HG03565 (cell line): ENCODE results near the gene BRD4.
"Not testable (repeated sequence)": the region's sequence is repeated elsewhere in the genome, so short reads cannot be mapped to it uniquely, and the experiment has no call there.

ENCODE experiments used
- ATAC-seq: cut with Tn5 transposase; IDR thresholded peaks from one replicate; pipeline ENCODE4 v1.9.1; 2021; ENCODE audit warnings: mild to moderate bottlenecking, moderate library complexity; ENCODE audit not compliant: unreplicated experiment

The BRD4 gene

DNA sequence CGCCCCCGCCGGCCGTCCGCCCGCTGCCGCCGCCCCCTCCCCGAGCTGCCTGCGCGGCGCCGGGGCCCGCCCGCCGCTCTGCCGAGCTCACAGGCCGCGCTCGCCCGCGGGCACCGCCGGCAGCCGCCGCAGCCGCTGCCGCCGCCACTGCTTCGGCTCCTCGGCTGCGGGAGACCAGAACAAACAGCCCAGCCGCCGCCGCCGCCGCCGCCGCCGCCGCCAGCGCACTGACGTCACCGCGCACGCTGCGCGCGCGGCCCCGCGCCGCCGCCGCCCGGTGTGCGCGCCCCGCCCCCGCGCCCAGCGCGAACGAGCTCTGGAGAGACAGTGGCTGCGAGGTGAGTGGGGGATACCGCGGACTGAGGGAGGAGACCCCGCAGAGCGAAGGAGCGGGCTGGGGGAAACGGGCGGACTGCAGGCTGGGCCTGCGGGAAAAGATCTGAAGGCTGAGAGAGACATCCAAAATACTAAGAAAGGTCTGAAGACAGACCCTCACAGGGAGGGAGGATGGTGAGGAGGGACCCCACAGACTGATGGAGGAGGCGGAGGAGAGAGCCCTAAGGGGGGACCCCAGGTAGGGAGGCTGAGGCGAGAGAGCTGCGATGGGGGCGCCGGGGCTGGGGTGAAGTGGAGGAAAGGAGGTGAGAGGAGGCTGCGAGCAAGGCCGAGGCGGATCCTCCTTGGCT lies at the start of gene BRD4:
Gene BRD4, minus strand, starts transcription at position 229 of the 686 bp plus-strand sequence. CDS start 59,440 bp downstream, outside the sequence.
- no peak for ATAC-seq

DNA sequence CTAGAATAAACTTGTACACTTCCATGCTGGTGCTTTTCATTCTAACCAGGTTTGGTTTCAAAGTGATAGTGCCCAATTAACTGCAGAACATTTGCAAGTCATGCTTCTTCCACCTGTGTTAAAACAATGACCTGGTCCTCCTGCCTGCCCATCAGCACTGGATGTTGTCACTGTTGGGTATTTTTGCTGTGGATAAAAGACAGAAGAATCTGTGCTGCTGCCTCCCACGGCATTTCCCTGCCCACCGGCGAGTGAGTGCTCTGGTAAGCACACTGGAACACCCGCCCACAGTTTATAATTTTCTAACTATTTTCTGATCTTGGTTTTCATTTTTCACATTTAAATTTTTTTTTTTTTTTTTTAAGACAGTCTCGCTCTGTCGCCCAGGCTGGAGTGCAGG lies 49.5 kb upstream of the BRD4 start:
- ATAC-seq: no peak

DNA sequence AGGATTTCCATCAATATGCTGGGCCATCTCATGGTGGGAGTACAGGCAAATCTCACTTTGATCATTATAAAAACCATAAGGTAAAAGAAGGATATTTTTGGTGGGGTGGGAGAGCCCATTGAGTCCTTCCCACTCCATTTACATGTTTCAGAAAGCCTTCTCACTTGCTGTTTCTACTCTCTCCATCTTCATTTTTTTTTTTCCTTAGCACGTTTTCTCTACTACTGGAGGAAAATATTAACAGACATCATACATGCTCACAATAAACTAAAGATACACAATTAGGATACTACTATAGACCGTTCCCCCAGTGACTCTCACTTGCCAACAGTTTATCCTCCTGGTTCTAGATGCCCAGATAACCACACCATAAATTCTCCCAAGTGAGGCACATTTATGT lies 49.1 kb upstream of the BRD4 start:
- no peak for ATAC-seq

DNA sequence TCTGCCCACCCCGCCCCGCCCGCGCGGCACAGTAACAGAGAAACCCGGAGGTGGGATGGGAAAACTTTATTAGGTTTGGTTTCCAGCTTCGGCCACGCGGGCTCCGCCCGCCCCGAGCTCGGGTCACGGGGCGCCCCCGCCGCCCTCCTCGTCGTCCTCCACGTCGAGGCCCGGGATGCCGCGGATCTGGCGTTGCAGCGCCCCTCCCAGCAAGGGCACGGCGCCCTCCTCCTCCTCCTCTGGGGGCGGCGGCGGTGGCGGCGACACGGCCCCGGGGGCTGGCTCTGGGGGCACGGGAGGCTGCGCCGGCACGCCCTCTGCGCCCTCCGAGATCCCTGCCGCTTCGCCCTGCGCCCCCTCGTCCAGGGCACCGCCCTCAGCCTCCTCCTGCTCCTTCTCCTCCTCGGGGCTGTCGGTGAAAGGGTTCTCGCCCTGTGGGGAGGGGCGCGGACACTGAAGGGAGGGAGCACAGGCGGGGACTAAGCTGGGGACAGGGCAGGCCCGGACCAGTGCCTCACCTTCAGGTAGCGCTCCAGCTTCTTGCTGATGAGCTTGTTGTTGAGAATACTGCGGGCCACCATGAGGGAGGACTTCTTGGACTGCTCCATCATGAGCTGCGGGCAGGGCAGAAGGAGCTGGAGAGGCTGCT lies 47.8 kb upstream of the BRD4 start:
- ATAC-seq: peak; percentile 13

DNA sequence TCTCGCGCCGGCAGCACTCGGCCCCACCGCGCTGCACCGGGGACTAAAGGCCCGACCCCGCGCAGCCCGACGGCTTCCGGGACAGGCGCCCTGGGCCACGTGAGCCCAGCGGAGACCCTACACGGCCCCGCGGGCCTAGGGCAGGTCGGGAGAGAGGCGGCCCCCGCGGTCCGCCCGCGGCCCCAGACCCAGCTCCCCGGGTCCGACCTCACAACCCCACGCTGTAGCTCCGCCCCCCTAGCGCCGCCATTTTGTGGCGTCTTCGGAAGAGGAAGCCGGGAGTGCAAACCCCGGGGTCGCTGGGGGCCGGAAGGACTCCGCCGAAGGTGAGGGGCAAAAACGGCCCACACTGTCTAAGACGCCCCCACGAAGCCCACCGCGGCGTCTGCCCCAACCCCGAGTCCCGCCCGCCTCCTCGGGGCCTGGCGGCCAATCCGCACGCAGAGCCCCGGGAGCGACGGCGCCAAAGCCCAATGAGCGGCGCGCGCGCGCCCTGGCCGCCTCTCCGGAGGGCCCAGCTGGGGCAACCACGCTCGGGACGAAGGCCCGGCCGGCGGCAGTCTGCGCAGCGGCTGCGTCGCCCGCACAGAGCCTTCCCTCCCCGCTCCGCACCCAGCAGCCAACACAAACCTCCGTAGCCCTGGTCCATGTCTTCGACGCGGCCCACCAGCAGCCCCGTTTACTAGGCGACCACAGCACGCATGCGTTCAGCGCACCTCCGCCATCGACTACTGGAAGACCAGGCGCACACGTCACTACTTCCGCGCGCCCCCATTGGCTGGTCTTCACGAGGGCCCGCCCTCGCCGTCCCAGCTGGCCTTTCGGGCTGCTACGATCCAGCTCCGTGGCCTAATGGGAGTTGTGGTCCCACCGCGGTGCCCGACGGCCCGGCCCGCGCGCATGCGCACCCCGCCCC lies 47.0 kb upstream of the BRD4 start, which contains the start of gene AKAP8:
Gene AKAP8, minus strand, starts transcription at position 705 of the 916 bp plus-strand sequence. Its CDS starts 56 bp downstream, at position 649.
- ATAC-seq: peak; percentile 75

DNA sequence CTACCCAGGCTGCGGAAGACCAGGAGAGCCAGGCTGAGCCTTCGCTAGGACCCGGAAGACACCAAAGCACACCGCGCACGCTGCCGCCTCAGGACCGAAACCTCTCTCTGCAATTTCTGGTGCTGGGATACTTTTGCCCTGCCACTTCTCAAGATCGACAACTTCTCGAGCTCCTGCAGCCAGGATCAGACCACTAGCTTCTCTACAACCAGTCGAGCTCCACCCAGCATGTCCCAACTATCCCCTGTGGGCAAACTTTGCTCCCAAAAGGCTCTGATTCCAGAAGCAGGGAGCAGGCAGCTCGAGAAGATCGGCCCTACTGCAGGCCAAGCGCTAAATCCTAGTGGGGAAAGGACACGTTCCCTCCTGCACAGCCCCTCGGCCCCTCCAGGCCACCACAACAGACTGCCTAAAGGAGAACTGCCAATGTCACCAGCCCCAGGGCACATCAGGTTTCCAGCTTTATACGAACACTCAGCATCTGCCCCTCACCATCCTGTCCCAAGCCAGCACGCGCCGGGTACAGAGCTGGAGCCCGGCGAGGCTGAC lies 46.3 kb upstream of the BRD4 start:
- ATAC-seq: no peak

DNA sequence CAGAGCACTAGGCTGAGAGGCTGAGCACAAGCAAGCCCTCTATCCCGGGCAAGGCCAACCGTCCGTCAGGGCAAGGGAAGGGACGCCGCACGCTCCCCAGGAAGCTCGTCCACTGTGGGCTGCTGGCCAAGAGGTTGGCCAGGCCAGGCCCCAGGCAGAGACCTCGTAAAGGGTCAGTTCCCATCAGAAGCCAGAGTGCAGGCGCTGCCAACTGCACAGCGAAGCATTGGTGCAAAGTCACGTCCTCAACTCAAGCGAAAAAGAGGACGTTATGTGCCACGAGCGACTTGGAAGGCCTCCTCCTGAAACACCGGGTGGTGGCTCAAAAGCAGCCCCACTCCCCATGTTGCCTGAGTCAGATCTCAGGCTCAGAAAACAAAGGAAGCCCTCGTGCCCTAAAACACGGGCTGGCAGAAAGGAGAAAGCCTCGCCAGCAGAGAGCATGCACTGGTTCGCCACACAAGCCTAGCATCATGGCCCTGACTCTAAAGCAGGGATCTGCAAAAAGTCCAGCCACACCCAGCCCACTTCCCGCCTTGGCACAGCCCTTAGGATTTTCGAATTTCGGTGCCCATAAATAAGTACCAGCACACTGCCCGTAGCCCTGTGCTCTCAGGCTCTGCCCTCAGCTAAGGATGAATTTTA lies 42.6 kb upstream of the BRD4 start:
- no peak for ATAC-seq

DNA sequence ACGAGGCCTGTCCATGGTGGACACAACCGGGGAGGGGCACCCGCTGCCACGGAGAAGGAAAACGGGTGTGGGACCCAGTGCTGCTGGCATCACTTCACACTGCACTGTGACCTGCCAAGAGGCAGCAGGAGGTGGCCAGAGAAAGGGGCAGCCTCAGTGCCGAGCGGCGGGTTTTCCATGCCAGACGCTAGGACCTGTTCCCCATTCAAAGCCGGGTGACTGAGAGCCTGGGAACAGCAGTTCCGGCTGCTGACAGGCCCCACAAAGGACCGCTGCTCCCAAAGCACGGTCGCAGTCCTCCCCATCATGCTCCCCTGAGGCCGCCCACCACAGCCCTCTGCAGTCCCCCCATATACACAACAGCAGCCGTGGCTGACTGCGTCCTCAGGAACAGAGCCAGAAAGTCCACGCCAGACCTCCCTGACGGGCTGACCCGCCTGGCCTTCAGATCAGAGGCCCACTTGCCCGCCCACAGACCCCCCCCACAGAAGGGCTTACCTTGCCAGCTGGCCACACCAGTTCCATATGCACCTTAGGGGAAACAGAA lies 41.8 kb upstream of the BRD4 start:
- ATAC-seq: no peak

DNA sequence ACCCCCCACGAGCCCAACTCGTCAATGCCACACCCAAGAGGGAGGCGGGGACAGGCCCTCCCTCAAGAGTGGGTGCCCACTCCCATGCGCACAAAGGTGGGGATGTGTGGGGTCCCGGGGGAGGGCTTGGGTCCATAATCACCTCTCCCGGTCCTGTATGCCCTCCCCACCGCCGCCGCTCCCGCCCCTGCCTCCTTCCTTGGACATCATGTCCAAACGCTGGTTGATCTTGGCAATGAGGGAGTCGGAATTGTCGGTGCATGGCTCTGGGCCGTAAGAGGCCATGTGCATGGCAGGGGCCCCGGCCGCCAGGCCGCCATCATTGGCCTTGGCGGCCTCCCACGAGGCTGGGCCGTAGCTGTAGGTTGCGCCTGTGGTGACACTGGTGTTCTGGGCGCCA lies 41.3 kb upstream of the BRD4 start:
- no peak for ATAC-seq

DNA sequence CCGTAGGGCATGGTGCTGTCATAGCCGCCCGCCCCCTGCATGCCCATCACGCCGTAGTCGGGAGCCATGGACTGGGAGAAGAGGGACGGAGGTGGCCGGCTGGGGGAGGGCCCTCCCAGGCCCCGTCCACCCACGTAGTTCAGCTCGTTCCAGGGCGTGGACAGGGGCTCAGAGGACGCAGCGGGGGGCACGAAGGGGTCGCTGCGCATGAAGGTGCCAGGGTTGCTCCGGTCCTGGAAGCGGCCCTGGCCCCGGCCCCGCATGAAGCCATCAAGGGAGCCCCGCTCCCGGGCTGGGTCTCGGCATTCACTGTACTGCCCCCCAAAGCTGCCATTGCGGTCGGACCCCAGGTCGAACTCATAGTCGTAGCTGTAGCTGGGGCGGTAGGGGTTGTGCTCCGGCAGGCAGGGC lies 40.6 kb upstream of the BRD4 start:
- ATAC-seq: no peak

DNA sequence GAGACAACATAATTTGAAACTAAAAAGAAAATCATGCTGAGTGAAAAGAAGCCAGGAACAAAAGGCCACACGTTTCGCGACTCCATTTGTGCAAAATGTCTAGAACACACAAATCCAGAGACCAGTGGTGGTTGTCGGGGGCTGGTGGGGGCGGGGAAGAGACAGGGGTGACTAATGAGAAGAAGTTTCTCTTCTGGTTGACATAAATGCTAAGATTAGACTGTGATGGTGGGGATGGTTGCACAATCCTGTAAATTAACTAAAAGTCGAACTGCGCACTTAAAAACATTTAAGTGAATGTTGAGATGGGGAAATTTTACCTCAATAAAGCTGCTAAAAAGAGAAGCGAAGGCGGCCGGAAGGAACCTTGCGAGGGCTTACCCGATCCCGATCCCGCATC lies 40.1 kb upstream of the BRD4 start:
- no peak for ATAC-seq

DNA sequence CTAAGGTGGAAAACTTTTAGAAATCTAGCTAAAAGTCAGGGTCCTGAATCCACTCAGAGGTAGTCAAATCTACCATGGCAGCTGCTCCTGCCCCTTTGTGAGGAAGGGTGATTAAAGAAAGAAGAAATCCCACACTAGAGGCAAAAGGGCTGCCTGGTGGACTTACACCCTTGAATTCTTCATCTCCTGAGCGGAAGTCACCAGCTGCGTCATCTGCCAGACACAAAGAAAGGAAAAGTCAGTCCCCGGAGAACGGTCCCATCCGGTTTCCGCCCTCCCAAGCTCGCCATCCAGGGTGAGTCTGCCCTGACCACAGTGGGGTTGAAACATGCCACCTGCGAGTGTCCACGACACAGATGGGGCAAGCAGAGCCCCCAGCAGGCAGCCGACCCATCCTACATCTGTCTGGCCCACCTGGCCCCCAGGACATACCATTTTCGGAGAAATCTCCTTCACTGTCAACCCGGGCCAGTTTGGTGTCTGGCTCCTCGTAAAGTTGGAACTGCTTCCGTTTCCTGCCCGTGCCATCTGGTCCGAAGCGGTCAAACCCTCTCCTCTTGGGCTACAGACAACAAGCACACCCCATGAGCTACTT lies 39.5 kb upstream of the BRD4 start:
- ATAC-seq: no peak

DNA sequence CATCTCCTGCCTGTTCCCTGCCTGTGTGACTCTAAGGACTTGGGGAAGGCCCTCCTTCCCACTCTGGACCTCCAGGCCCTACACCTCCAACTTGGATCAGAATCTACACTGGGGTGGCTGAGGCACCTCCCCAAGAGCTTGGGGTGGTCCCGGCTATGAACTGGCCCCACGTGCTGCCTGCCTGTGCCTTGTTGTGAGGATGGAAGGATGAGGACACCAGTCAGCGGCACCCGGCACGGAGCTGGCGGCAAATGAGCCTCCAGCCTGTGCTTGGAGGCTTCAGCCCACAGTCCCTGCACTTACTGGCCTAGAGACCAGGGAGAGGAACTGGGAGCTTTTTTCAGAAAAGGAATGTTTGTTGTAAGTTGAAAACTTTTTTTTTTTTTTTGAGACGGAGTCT lies 38.8 kb upstream of the BRD4 start:
- no peak for ATAC-seq

DNA sequence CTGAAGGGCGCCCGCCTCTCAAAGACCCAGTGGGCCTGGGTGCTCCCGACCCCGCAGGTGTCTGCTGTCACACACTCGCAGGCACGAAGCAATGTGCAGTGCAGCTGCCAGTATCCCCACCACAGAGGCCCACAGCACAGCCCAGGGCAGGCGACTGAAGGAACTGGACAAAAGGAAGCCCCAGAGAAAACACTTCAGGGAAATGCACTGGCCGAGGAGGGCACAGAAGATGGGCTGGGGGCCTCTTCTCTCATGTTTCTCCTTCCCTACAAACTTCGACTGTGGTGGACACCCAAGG lies 37.2 kb upstream of the BRD4 start:
- no peak for ATAC-seq

DNA sequence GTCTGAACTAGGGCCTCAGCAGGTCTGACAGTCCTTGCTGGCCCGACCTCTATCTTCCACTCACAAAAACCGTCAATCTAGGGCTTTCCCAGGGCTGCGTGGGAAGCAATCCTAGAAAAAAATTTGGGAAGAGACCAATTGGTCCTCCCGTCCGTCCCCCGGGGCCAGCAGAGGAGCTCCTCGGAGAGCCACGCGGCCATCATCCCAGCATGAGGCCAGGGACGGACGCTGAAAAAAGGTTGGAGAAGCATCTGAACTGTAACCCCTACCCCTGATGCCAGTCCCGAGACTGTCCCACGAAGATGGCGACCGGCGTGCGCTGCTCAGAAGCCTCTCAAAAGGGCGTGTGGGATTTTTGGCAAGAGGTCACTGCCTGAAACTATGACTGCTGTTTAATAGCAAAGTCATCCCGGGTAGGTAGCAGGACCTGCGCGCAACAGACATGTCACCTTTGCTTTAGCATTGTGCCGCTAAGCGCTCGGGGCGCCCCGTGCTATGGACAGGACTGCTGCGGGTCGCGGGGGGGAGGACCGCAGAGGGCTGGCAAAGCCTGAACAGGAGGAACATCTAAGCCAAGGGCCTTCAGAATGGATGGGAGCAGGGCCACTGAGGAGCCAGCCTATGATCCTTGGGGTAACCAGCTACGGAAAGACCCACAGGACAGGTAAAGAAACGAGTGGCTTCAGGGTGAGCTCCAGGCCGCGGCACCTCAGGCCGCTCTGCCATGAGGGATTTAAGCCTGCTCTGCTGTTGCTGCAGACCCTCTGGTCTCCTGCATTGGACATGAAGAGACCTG lies 36.7 kb upstream of the BRD4 start:
- ATAC-seq: no peak

DNA sequence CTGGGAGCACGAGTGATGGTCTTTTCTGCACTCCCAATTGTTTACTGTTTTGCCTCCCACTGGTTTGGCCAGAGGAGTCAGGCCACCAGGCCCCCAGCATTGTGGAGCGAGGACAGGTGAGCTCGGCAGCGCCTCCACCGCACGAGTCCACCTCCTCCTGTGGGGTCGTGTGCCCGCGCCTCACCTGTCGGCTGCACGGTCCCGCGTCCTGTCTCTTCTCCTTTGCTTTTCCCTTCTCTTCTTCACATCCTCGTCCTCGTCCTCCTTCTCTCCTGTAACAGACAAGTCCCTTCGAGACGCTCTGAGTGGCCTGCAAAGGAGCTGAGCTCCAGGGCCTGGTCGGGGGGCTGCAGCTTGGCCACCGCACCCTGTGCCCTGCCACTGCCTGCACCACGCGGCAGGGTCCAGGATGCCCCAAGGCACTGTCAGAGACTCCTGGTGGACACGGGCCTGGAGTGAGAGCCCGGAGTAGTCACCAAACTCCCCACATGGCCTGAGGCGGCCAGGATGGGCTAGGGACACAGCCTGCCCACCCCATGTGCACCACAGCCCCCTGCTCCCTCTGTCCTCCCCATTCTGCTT lies 35.8 kb upstream of the BRD4 start:
- no peak for ATAC-seq

DNA sequence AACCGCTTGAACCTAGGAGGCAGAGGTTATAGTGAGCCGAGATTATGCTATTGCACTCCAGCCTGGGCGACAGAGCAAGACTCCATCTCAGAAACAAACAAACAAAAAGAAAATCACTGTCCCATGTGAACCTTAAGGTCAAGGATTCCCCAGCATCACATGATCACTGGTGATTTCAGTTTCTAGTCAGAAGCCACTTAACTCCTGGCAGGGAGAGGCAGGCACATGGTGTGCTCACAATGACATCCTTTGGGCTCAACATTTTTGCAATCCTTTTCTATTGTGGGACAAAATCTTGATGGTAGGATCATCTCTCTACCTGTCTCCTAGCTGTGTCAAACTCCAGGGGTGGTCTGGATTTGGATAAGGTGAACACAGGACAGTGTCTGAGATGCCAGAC lies 35.1 kb upstream of the BRD4 start:
- ATAC-seq: no peak

DNA sequence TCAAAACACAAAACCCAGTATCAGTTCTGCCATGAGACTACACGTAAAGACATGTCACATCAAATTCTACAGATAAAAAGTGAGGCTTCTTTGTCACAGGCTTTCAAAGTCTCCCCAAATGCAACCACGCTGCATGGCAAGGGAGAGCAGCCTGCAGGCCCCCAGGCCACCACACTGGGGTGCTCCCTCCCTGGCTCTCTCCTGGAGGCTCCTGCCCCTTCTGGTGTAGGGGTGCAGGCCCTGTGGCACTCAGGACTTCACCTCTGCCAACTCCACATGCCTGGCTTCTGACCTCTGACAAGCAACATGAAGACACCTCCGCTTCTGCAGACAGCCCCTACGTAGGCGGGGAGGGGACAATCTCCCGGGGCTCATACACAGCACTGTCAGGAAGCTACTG lies 32.9 kb upstream of the BRD4 start:
- no peak for ATAC-seq

DNA sequence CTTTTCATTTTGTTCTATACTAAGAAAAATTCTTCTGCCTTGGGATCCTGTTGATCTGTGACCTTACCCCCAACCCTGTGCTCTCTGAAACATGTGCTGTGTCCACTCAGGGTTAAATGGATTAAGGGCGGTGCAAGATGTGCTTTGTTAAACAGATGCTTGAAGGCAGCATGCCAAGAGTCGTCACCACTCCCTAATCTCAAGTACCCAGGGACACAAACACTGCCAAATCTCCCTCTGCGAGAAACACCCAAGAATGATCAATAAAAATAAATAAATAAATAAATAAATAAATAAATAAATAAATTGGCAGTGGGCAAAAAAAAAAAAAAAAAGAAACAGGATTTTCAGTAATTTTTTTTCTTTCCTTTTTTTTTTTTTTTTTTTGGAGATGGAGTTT lies 31.5 kb upstream of the BRD4 start:
- ATAC-seq: not testable (repeated sequence)
